GM21576 (cell line): ENCODE data around the gene TMEM256.

Experiments used
- ATAC-seq: cut with Tn5 transposase; IDR thresholded peaks from one replicate; pipeline ENCODE4 v1.9.1; 2021; ENCODE audit warnings: mild to moderate bottlenecking, moderate library complexity; ENCODE audit not compliant: unreplicated experiment

The TMEM256 gene

GRCh38 chr17:7431231-7431630 lies 27.3 kb upstream of the TMEM256 start:
- no peak for ATAC-seq

GRCh38 chr17:7429722-7430121 lies 25.8 kb upstream of the TMEM256 start:
- ATAC-seq = no peak

GRCh38 chr17:7428557-7428956 lies 24.7 kb upstream of the TMEM256 start, which contains the start of gene SPEM3:
SPEM3 (plus strand) TSS chr17:7428857; CDS start chr17:7428903, 46 bp downstream.
- no peak for ATAC-seq

GRCh38 chr17:7427549-7427948 lies 23.7 kb upstream of the TMEM256 start:
- no peak for ATAC-seq

- no peak for ATAC-seq
Observed at GRCh38 chr17:7426896-7427489, 23.1 kb upstream of the TMEM256 start.

GRCh38 chr17:7426203-7426863 lies 22.4 kb upstream of the TMEM256 start:
- no peak for ATAC-seq

- ATAC-seq = no peak
Observed at GRCh38 chr17:7425756-7426155, 21.9 kb upstream of the TMEM256 start.

- ATAC-seq = no peak
Observed at GRCh38 chr17:7425316-7425715, 21.4 kb upstream of the TMEM256 start, which contains the start of gene SPEM2. SPEM2 (plus strand) TSS chr17:7425616; CDS start chr17:7425689, 73 bp downstream.

- no peak for ATAC-seq
Observed at GRCh38 chr17:7423679-7424078, 19.8 kb upstream of the TMEM256 start.

GRCh38 chr17:7421186-7421585 lies 17.3 kb upstream of the TMEM256 start:
- no peak for ATAC-seq

- no peak for ATAC-seq
Observed at GRCh38 chr17:7419819-7420610, 16.1 kb upstream of the TMEM256 start, which contains the start of gene SPEM1. SPEM1 (plus strand) TSS chr17:7420324; CDS start chr17:7420385, 61 bp downstream.

- no peak for ATAC-seq
Observed at GRCh38 chr17:7418472-7419152, 14.7 kb upstream of the TMEM256 start.

GRCh38 chr17:7417056-7417655 lies 13.3 kb upstream of the TMEM256 start:
- no peak for ATAC-seq

GRCh38 chr17:7416323-7416722 lies 12.4 kb upstream of the TMEM256 start:
- no peak for ATAC-seq

GRCh38 chr17:7415784-7416183 lies 11.9 kb upstream of the TMEM256 start:
- no peak for ATAC-seq

GRCh38 chr17:7414837-7415236 lies 10.9 kb upstream of the TMEM256 start:
- no peak for ATAC-seq

GRCh38 chr17:7413346-7413985 lies 9.6 kb upstream of the TMEM256 start:
- ATAC-seq = no peak

GRCh38 chr17:7411427-7411750 lies 7.5 kb upstream of the TMEM256 start:
- no peak for ATAC-seq

- no peak for ATAC-seq
Observed at GRCh38 chr17:7410634-7411426, 6.9 kb upstream of the TMEM256 start.

GRCh38 chr17:7409716-7410115 lies 5.8 kb upstream of the TMEM256 start:
- ATAC-seq = no peak
